Fibroblast of lung (primary cell): ENCODE data around the gene SH3D21.

Experiments used
- CTCF ChIP-seq, 2 donors: IDR thresholded peaks in 1 of 2; conservative IDR thresholded peaks in 1 of 2; 1 replicate in 1 of 2; 2 replicates in 1 of 2; pipeline ENCODE4 v1.5.1; 2011 to 2012; ENCODE audit warnings: low read length in 2 of 2, control low read depth in 1 of 2, inconsistent platforms in 1 of 2, low read depth in 1 of 2, mild to moderate bottlenecking in 1 of 2
- EZH2 ChIP-seq: IDR thresholded peaks from 2 replicates; pipeline ENCODE4 v1.5.1; 2012; ENCODE audit warnings: low read length, control low read depth, mild to moderate bottlenecking; ENCODE audit errors: missing control alignments

GRCh38 chr1:36276688-36277087 is 29.5 kb upstream of the SH3D21 start:
- TF ChIP-seq CTCF (conservative IDR thresholded peaks at IDR 0.05 in 1 of 2, IDR thresholded peaks at IDR 0.05 in 1 of 2; ENCODE audit: low read depth in 1 of 2, low read length in 2 of 2) (no peak), EZH2 (no peak)
